Retinal pigment epithelial cell (primary cell): ENCODE data around the gene GRIP1.
A peak's percentile ranks its signal among the peaks of the same experiment; 100 is the strongest.

Experiments used
- DNase-seq: peaks from one replicate; pipeline ENCODE4 v3.0.0-alpha.2; 2010; ENCODE audit warnings: low read depth
- H3K4me3 ChIP-seq: 2 replicates; pipeline ENCODE4 v1.5.1; 2011; ENCODE audit warnings: mild to moderate bottlenecking, low read length, control low read depth, moderate library complexity
- CTCF ChIP-seq: conservative IDR thresholded peaks from 2 replicates; pipeline ENCODE4 v1.5.1; 2011; ENCODE audit warnings: low read depth, low read length, control low read depth, inconsistent platforms

The GRIP1 gene

DNA sequence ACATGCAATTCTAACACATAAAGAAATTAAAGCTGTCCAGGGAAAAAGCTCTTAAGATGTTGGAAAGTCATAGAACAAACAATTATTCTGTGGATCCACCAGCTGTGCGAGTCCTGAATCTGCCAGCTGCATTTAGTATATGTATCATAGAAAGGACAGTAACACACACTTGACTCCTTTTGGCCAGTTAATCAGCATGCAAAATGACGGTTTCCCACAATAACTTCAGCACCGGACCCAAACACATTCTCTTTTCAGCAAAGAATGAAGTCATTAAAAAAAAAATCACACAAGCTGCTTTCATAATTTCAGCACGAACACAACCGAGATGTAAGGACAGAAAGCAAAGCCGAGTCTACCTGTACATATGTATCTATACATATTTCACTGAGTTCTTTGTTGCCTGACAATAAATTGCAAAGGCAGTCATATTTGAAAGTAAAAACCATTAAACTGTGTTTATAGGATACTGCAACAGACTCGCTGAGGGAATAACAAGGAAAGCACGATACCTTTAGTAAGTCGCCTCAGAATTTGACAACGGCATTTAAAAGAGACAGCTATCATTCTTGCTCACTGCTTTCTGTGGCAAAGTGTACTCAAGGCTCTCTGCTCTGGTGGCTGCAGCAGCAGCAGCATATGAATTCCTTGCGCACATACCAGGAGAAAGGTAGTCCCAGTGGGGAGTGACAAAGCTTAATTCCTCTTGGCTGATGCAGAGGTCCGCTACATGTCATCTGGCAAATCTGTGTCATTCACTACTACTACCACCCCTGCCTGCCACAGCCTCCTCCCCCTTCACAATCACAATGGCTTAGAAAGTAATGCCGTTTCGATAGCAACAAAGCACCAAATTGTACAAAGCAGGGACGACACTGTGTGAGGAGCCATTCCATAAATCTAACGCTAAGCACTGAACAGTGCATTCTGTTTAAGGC lies at the start of gene GRIP1:
GRIP1 (minus strand) TSS at position 739 of the 938 bp plus-strand sequence; CDS start at position 567, 172 bp downstream.
- H3K4me3 ChIP-seq, result peak within 1 kb of the TSS; percentile 22
- DNase-seq, result peak; percentile 10
- TF ChIP-seq CTCF, result no peak

- TF ChIP-seq CTCF, result no peak
- no peak overlapping the region for H3K4me3 ChIP-seq
- DNase-seq, result no peak
Measured at GRCh38 chr12:66726556-66726955, 47.7 kb upstream of the GRIP1 start.

DNA sequence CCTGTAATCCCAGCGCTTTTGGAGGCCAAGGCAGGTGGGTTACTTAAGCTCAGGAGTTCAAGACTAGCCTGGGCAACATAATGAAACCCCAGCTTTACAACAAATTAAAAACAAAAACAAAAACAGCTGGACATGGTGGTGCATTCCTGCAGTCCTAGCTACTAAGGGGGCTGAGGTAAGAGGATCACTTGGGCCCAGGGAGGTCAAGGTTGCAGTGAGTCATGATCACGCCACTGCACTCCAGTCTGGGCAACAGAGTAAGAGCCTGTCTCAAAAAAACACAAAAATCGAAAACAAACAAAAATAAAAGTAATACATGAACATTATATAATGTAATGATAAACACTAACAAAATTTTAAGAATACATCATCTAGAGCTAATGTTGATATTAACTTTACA lies 46.2 kb upstream of the GRIP1 start:
- no peak for TF ChIP-seq CTCF
- DNase-seq, result no peak
- H3K4me3 ChIP-seq, result no peak overlapping the region

- TF ChIP-seq CTCF, result no peak
- no peak for DNase-seq
- no peak overlapping the region for H3K4me3 ChIP-seq
Measured at GRCh38 chr12:66724616-66725015, 45.7 kb upstream of the GRIP1 start.

GRCh38 chr12:66724026-66724425 lies 45.1 kb upstream of the GRIP1 start:
- no peak for DNase-seq
- TF ChIP-seq CTCF, result no peak
- H3K4me3 ChIP-seq, result no peak overlapping the region

GRCh38 chr12:66719862-66720261 lies 41.0 kb upstream of the GRIP1 start:
- no peak for TF ChIP-seq CTCF
- H3K4me3 ChIP-seq, result no peak overlapping the region
- DNase-seq, result no peak

GRCh38 chr12:66717036-66717673 lies 38.3 kb upstream of the GRIP1 start:
- no peak for TF ChIP-seq CTCF
- DNase-seq, result no peak
- H3K4me3 ChIP-seq, result no peak overlapping the region
